KMS-11 (cell line): ENCODE results near the gene HAPLN2.

ENCODE experiments used
- H2AFZ ChIP-seq: fragments of 200-600 bp; sonication (generic); 2 replicates; pipeline ENCODE4 v1.6.1; 2016; ENCODE audit warnings: antibody characterized with exemption, mixed run types, low read depth
- H3K27ac ChIP-seq: fragments of 200-600 bp; sonication (generic); 2 replicates; pipeline ENCODE4 v1.6.1; 2016; ENCODE audit warnings: mild to moderate bottlenecking, mixed run types
- H3K27me3 ChIP-seq: fragments of 200-600 bp; sonication (generic); 2 replicates; pipeline ENCODE4 v1.6.1; 2017; ENCODE audit warnings: mild to moderate bottlenecking, low read depth, mixed run types, moderate library complexity; ENCODE audit not compliant: insufficient read depth
- H3K36me3 ChIP-seq: fragments of 200-600 bp; sonication (generic); 2 replicates; pipeline ENCODE4 v1.6.1; 2017; ENCODE audit warnings: mild to moderate bottlenecking, mixed run types; ENCODE audit not compliant: insufficient read depth
- H3K4me1 ChIP-seq: fragments of 200-600 bp; sonication (generic); 2 replicates; pipeline ENCODE4 v1.6.1; 2016; ENCODE audit warnings: mild to moderate bottlenecking, low read depth, mixed run types; ENCODE audit not compliant: poor library complexity, severe bottlenecking
- H3K4me2 ChIP-seq: fragments of 200-600 bp; sonication (generic); 2 replicates; pipeline ENCODE4 v1.7.0; 2016; ENCODE audit warnings: mild to moderate bottlenecking, mixed run types
- H3K4me3 ChIP-seq: fragments of 200-600 bp; sonication (generic); IDR thresholded peaks from 2 replicates; pipeline ENCODE4 v1.6.1; 2017; ENCODE audit warnings: low read depth, low read length, mixed read lengths; ENCODE audit not compliant: insufficient read depth
- H3K79me2 ChIP-seq: fragments of 200-600 bp; sonication (generic); 2 replicates; pipeline ENCODE4 v1.6.1; 2016; ENCODE audit warnings: low read depth, mixed run types; ENCODE audit not compliant: insufficient read depth
- H3K9ac ChIP-seq: fragments of 200-600 bp; sonication (generic); 2 replicates; pipeline ENCODE4 v1.6.1; 2016; ENCODE audit warnings: mild to moderate bottlenecking, mixed run types
- H4K20me1 ChIP-seq: fragments of 200-600 bp; sonication (generic); 2 replicates; pipeline ENCODE4 v1.6.1; 2016; ENCODE audit warnings: mild to moderate bottlenecking, mixed run types; ENCODE audit not compliant: insufficient read depth
- TF ChIP-seq, protein P1 (sequence below): fragments of 200-600 bp; sonication (generic); conservative IDR thresholded peaks from 2 replicates; pipeline ENCODE4 v1.6.1; 2017; ENCODE audit warnings: low read depth, mild to moderate bottlenecking, antibody characterized with exemption, low read length, moderate library complexity, mixed read lengths

Gene HAPLN2

DNA sequence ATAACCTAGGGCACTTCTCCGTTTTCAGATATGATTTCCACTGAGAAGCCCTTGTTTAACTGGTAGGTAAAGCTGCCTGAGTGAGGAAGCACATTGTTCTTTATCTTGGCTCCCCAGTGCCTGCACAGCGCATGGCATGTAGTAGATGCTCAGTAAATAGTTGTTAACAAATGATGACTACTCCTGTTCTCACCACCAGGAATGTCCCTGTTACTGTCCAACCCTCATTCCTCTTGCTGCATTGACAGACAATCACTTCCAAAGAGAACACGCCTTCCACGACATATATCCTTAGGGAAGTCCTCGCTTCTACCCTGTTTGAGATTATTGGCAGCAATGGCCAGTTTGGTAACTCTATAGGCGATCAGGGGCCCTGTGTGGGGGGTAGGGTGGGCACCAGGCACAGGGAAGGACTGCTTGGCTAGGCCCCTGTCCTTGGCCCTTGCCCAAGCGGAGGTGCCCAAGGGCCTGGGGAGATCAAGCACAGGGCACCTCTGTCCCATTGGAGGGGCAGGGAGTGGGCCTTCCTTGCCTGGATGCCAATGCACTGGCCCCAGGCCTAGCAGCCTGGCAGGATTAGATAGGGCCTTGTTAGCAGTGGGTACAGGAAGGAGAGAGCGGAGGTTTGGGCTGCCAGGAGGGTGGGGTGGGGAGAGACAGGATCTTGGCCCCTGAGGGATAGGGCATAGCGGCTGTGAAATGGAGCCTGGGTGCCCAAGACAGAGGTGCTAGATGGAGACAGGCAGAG, 47.8 kb downstream of the HAPLN2 start:
- H3K79me2 ChIP-seq: no peaks in the 10 kb centered on the region
- H3K27me3 ChIP-seq: peaks cover 70% of the 10 kb centered on the region
- H3K27ac ChIP-seq: no peak overlapping the region
- H2AFZ ChIP-seq: no peak overlapping the region
- peaks cover 38% of the 10 kb centered on the region for H3K4me1 ChIP-seq
- H3K36me3 ChIP-seq: no peaks in the 10 kb centered on the region
- no peak overlapping the region for H3K9ac ChIP-seq
- TF ChIP-seq, protein P1, sequence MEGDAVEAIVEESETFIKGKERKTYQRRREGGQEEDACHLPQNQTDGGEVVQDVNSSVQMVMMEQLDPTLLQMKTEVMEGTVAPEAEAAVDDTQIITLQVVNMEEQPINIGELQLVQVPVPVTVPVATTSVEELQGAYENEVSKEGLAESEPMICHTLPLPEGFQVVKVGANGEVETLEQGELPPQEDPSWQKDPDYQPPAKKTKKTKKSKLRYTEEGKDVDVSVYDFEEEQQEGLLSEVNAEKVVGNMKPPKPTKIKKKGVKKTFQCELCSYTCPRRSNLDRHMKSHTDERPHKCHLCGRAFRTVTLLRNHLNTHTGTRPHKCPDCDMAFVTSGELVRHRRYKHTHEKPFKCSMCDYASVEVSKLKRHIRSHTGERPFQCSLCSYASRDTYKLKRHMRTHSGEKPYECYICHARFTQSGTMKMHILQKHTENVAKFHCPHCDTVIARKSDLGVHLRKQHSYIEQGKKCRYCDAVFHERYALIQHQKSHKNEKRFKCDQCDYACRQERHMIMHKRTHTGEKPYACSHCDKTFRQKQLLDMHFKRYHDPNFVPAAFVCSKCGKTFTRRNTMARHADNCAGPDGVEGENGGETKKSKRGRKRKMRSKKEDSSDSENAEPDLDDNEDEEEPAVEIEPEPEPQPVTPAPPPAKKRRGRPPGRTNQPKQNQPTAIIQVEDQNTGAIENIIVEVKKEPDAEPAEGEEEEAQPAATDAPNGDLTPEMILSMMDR: no peak
- H3K4me3 ChIP-seq: no peak overlapping the region
- no peak overlapping the region for H3K4me2 ChIP-seq
- no peaks in the 10 kb centered on the region for H4K20me1 ChIP-seq

DNA sequence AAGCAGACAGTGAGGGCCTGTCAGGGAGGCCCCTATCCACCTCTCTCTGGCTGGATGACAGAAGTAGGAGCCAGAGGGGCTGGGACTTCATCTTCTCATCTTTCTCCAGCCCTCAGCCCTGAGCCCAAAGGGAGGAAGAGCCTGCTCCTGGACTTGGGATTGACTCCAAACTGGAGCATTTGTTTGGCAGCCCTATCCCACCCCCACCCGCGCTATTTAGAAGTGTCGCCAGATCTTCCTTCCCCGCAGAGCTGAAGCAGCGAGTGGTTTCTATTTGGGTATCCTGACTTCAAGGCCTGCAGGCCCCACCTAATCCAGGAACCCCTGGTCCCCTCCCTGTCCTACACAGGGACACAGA, 48.4 kb downstream of the HAPLN2 start:
- Histone ChIP-seq H3K36me3 (no peaks in the 10 kb centered on the region), H4K20me1 (no peaks in the 10 kb centered on the region), H3K27ac (no peak overlapping the region), H3K4me2 (no peak overlapping the region), H3K79me2 (no peaks in the 10 kb centered on the region), H3K9ac (no peak overlapping the region), H3K4me1 (peaks cover 32% of the 10 kb centered on the region), H3K4me3 (no peak overlapping the region), H2AFZ (no peak overlapping the region), H3K27me3 (peaks cover 74% of the 10 kb centered on the region)
- TF ChIP-seq, protein P1: no peak

DNA sequence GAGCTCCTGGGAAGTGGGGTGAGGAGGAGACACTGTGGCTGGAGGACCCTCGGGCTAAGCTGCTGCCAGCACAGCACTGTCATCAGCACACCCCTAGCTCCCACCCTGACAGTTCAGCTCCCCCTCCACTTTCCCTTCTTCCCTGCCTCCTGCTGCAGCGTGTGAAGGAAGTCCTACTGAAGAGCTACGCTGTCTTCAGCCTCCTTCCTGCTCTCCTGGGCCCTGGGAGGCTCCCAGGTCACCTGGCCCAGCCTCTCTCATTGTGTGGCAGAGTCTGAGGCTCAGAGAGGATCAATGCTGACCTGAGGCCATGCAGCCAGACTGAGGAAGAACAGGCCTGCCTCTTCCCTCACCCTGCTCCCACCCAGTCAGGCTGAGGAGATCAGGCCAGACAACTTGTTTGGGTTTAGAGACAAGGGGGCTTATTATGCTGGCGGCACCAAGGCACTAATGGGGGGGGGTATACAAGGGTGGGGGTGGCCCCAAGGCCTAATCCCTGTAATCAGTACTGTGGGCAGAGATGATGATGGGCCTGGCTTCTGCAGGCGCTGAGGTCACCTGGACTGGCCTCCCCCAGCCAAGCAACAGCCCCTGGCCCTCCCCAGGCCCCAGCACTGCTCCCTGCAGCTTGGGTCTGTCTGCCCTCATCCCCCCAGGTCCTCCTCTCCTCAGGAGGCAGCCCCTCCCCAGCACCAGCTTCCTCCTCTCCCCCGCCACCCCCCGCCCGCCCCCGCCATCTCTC, 48.9 kb downstream of the HAPLN2 start:
- peaks cover 27% of the 10 kb centered on the region for H3K4me1 ChIP-seq
- H3K4me3 ChIP-seq: no peak overlapping the region
- H3K9ac ChIP-seq: no peak overlapping the region
- H3K36me3 ChIP-seq: no peaks in the 10 kb centered on the region
- H3K79me2 ChIP-seq: no peaks in the 10 kb centered on the region
- TF ChIP-seq, protein P1: no peak
- H2AFZ ChIP-seq: no peak overlapping the region
- no peak overlapping the region for H3K4me2 ChIP-seq
- peaks cover 79% of the 10 kb centered on the region for H3K27me3 ChIP-seq
- H3K27ac ChIP-seq: no peak overlapping the region
- H4K20me1 ChIP-seq: no peaks in the 10 kb centered on the region

DNA sequence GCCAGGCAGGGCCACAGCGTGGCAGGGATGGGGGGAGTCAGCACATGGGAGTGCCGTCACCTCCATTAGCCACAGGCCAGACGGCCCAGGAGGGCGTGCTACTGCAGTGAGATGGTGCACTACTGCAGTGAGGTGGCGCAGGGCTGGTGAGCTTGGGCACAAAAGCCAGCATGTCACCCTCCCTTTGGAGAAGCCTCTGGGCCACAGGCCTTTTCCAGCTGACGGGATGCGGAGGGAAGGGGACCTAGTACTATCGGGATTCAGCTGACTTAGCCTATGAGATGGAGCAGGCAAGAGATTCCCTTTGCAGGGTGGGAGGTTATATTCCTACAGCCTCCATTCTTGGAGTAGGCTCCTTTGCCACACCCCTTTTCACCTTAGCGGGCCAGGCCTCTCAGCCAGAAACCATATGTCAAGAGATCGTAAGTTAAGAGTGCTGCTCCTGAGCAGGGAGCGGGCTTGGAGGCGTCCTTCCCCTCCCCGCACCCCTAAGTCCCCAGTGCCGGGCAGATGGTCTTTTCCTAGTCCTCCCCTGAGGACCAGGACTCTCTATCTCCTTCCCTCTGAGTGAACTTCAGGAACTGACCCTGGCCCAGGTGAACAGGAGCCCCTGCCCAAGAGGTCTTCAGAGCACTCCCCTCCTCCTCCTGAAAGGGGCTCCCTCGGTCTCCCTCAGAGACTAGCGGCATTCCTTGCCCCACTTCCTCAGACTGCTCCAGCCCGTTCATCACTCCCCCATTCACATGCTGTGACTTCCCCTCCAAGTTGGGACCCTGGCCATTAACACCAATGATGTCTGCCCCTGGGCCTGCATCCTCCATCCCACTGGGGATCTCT, 49.8 kb downstream of the HAPLN2 start:
- no peaks in the 10 kb centered on the region for H4K20me1 ChIP-seq
- H3K4me2 ChIP-seq: no peak overlapping the region
- no peak overlapping the region for H3K4me3 ChIP-seq
- H3K27ac ChIP-seq: no peak overlapping the region
- no peak overlapping the region for H3K9ac ChIP-seq
- H3K27me3 ChIP-seq: peaks cover 80% of the 10 kb centered on the region
- no peaks in the 10 kb centered on the region for H3K36me3 ChIP-seq
- H3K79me2 ChIP-seq: no peaks in the 10 kb centered on the region
- TF ChIP-seq, protein P1: no peak
- no peak overlapping the region for H2AFZ ChIP-seq
- peaks cover 18% of the 10 kb centered on the region for H3K4me1 ChIP-seq
